ENCODE results near the gene HBM. TPM values are rescaled to one million over a fixed set of nuclear protein-coding genes. Genes with fewer than 3 reads are reported as not detected.

HBM gene
- total RNA-seq, 4 donors from 2014 or later, result not detected

DNA sequence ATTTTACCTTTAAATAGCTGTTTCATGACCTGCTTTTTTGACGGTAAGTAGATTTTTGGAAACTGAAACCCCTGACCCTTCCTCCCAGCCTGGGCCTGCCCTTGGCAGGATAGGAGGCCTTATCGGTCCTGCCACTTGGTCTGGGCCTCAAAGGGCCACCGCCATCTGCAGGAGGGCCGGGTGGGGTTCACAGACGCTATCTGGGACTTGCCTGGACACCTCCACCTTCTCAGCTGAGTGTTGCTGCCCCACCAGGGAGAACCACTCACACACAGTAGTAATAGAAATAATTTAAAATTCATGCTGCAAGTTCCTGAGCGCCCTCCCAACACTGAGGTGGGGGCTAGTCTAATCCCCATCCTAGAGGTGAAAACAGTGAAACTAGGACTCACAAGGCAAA lies 22.7 kb upstream of the HBM start:
- in situ Hi-C loops (cut with MboI; ENCODE audit: low pct_ligation_motif_present in 1 of 4, low pct_unique_long_range_greater_than_20kb in 1 of 4, low sequenced_read_pairs in 3 of 4) (no loop called here), intact Hi-C loops (cut with DNase I; ENCODE audit: low total_unique reads) (no loop called here)
- TF ChIP-seq EP300 (IDR thresholded peaks at IDR 0.05; ENCODE audit: low read depth), result no peak
- no peak for TF ChIP-seq POLR2AphosphoS5 (IDR thresholded peaks at IDR 0.05)
- TF ChIP-seq, protein P1, sequence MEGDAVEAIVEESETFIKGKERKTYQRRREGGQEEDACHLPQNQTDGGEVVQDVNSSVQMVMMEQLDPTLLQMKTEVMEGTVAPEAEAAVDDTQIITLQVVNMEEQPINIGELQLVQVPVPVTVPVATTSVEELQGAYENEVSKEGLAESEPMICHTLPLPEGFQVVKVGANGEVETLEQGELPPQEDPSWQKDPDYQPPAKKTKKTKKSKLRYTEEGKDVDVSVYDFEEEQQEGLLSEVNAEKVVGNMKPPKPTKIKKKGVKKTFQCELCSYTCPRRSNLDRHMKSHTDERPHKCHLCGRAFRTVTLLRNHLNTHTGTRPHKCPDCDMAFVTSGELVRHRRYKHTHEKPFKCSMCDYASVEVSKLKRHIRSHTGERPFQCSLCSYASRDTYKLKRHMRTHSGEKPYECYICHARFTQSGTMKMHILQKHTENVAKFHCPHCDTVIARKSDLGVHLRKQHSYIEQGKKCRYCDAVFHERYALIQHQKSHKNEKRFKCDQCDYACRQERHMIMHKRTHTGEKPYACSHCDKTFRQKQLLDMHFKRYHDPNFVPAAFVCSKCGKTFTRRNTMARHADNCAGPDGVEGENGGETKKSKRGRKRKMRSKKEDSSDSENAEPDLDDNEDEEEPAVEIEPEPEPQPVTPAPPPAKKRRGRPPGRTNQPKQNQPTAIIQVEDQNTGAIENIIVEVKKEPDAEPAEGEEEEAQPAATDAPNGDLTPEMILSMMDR (IDR thresholded peaks at IDR 0.05), result no peak
- TF ChIP-seq POLR2A (IDR thresholded peaks at IDR 0.05), result no peak
- Histone ChIP-seq H3K27me3 (peaks cover 12% of the 10 kb centered on the region), H3K27ac (no peak overlapping the region), H3K4me3 (no peak overlapping the region), H3K36me3 (no peaks in the 10 kb centered on the region), H3K4me1 (peaks cover 0 to 6% (median 2%) of the 10 kb centered on the region in 4 donors), H3K9me3 (no peaks in the 10 kb centered on the region)
- 60 to 79% methylated on average over 1 to 6 of the region's 6 CpGs for WGBS, 2 donors (ENCODE audit: low coverage in 1 of 2)
- no peak for DNase-seq

GRCh38 chr16:143456-143855 lies 22.3 kb upstream of the HBM start:
- no peak overlapping the region for H3K27ac ChIP-seq
- no peaks in the 10 kb centered on the region for H3K36me3 ChIP-seq
- peaks cover 0 to 6% (median 2%) of the 10 kb centered on the region in 4 donors for H3K4me1 ChIP-seq
- in situ Hi-C loops (cut with MboI; ENCODE audit: low pct_ligation_motif_present in 1 of 4, low pct_unique_long_range_greater_than_20kb in 1 of 4, low sequenced_read_pairs in 3 of 4) (no loop called here), intact Hi-C loops (cut with DNase I; ENCODE audit: low total_unique reads) (no loop called here)
- H3K27me3 ChIP-seq, result peaks cover 13% of the 10 kb centered on the region
- WGBS, 2 donors (ENCODE audit: low coverage in 1 of 2), result 58 to 80% methylated on average over 1 to 6 of the region's 6 CpGs
- no peak for DNase-seq
- TF ChIP-seq POLR2A (IDR thresholded peaks at IDR 0.05) (no peak), POLR2AphosphoS5 (IDR thresholded peaks at IDR 0.05) (no peak), EP300 (IDR thresholded peaks at IDR 0.05; ENCODE audit: low read depth) (no peak)
- TF ChIP-seq, protein P1 (IDR thresholded peaks at IDR 0.05), result no peak
- no peak overlapping the region for H3K4me3 ChIP-seq
- H3K9me3 ChIP-seq, result no peaks in the 10 kb centered on the region

DNA sequence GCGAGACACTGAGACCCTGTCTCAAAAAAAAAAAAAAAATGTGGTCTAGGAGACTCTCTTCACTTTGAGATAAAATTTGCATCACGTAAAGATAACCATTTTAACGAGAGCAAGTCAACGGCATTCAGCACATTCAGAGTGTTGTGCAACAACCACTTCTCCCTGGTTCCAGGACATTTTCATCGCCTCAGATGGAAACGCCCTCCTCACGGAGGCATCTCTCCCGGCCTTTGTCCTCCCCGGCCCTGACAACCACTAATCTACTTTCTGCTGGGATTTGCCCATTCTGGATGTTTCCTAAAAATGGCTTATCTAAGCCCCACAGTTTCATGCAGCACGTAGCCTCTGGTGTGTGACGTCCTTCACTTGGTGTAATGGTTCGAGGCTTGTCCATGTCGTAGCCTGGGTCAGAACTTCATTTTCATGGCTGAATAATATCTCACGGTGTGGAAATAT lies 21.0 kb upstream of the HBM start:
- 74 to 75% methylated on average over 14 of the region's 14 CpGs for WGBS, 2 donors (ENCODE audit: low coverage in 1 of 2)
- Histone ChIP-seq H3K9me3 (no peaks in the 10 kb centered on the region), H3K4me1 (no peaks in the 10 kb centered on the region), H3K36me3 (no peaks in the 10 kb centered on the region), H3K27me3 (peaks cover 24% of the 10 kb centered on the region), H3K27ac (no peak overlapping the region), H3K4me3 (no peak overlapping the region)
- DNase-seq, result no peak
- intact Hi-C loops (cut with DNase I; ENCODE audit: low total_unique reads), result loop anchor here (1.0 kb wide), 1 partner anchor 30 kb away; no protein-coding TSS in a partner anchor
- in situ Hi-C loops (cut with MboI; ENCODE audit: low pct_ligation_motif_present in 1 of 4, low pct_unique_long_range_greater_than_20kb in 1 of 4, low sequenced_read_pairs in 3 of 4), result no loop called here
- TF ChIP-seq, protein P1 (IDR thresholded peaks at IDR 0.05), result no peak
- no peak for TF ChIP-seq POLR2AphosphoS5 (IDR thresholded peaks at IDR 0.05)
- no peak for TF ChIP-seq EP300 (IDR thresholded peaks at IDR 0.05; ENCODE audit: low read depth)
- TF ChIP-seq POLR2A (IDR thresholded peaks at IDR 0.05), result no peak

DNA sequence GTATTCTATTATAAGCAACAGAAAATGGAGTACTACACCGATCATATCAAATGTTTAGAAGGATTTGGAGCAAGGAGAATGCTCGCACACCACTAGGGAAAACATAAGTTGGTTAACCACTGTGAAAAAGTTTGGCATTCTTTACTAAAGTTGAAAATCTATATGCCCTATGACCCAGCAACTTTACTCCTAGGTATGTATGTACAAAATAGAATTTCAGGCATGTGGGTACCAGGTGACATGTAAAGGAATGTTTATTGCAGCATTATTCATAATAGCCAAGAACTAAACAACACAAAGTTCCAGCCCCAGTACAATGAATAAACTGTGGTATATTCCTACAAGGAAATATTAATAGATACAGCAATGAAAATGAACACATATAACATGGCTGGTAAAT lies 19.1 kb upstream of the HBM start:
- intact Hi-C loops (cut with DNase I; ENCODE audit: low total_unique reads), result no loop called here
- TF ChIP-seq POLR2AphosphoS5 (IDR thresholded peaks at IDR 0.05), result no peak
- no peak for TF ChIP-seq EP300 (IDR thresholded peaks at IDR 0.05; ENCODE audit: low read depth)
- TF ChIP-seq, protein P1 (IDR thresholded peaks at IDR 0.05), result no peak
- Histone ChIP-seq H3K9me3 (no peaks in the 10 kb centered on the region), H3K27me3 (peaks cover 34% of the 10 kb centered on the region), H3K4me3 (no peak overlapping the region), H3K27ac (no peak overlapping the region), H3K36me3 (no peaks in the 10 kb centered on the region), H3K4me1 (no peaks in the 10 kb centered on the region)
- WGBS, 2 donors (ENCODE audit: low coverage in 1 of 2), result 80 to 84% methylated on average over 1 to 2 of the region's 2 CpGs
- no peak for DNase-seq
- in situ Hi-C loops (cut with MboI; ENCODE audit: low pct_ligation_motif_present in 1 of 4, low pct_unique_long_range_greater_than_20kb in 1 of 4, low sequenced_read_pairs in 3 of 4), result no loop called here

All from transverse colon (tissue), 4 donors.